Thymus (tissue), 11 donors: ENCODE measurements around the gene LRRC23. TPM values are rescaled to one million over a fixed set of nuclear protein-coding genes. Genes with fewer than 3 reads are reported as not detected.
A peak's percentile ranks its signal among the peaks of the same experiment; 100 is the strongest.

Experiments used
- DNase-seq, 9 donors: peaks; one replicate each; pipeline ENCODE4 v3.0.0-alpha.2; 2013; ENCODE audit warnings: low spot score in 9 of 9, low read depth in 6 of 9, missing footprints in 1 of 9
- H3K27ac ChIP-seq, 2 donors: one replicate each; pipeline ENCODE4 v1.5.1; 2013; ENCODE audit warnings: control low read depth in 1 of 2, low read depth in 1 of 2, low read length in 1 of 2, mild to moderate bottlenecking in 1 of 2, moderate library complexity in 1 of 2
- H3K27me3 ChIP-seq, 2 donors: one replicate each; pipeline ENCODE4 v1.5.1; 2013; ENCODE audit warnings: low read length in 1 of 2; ENCODE audit not compliant: control insufficient read depth in 2 of 2, insufficient read depth in 1 of 2
- H3K36me3 ChIP-seq, 2 donors: one replicate each; pipeline ENCODE4 v1.5.1; 2013; ENCODE audit warnings: low read length in 1 of 2, mild to moderate bottlenecking in 1 of 2, moderate library complexity in 1 of 2; ENCODE audit not compliant: control insufficient read depth in 2 of 2, insufficient read depth in 2 of 2
- H3K4me1 ChIP-seq, 2 donors: one replicate each; pipeline ENCODE4 v1.5.1; 2013; ENCODE audit warnings: low read length in 2 of 2; ENCODE audit not compliant: control insufficient read depth in 2 of 2, insufficient read depth in 2 of 2
- H3K4me3 ChIP-seq, 2 donors: one replicate each; pipeline ENCODE4 v1.5.1; 2013; ENCODE audit warnings: low read length in 2 of 2, control low read depth in 1 of 2, mild to moderate bottlenecking in 1 of 2
- H3K9me3 ChIP-seq, 2 donors: one replicate each; pipeline ENCODE4 v1.5.1; 2013; ENCODE audit warnings: low read length in 1 of 2, mild to moderate bottlenecking in 1 of 2; ENCODE audit not compliant: control insufficient read depth in 2 of 2, insufficient read depth in 1 of 2
- WGBS: extraction: QIAGEN DNeasy Blood & Tissue Kit; methylation state at CpG from one replicate; pipeline ENCODE4 v1.1.7; 2013; 5-methylcytosine and 5-hydroxymethylcytosine counted together
- polyA plus RNA-seq: library from polyadenylated mRNA; stranded (reverse); fragments of 200-250 nt; gene quantifications from one replicate; pipeline ENCODE4 v1.2.3, GENCODE V29; 2013
- total RNA-seq: library from RNA; stranded (reverse); fragments of 120-200 nt; gene quantifications from one replicate; pipeline ENCODE4 v1.2.4, GENCODE V29; 2013
- donor health status: healthy.

LRRC23 gene
- total and polyA plus RNA-seq, 2 donors: 6.2 to 11.5 TPM

- Histone ChIP-seq H3K27me3 (peaks cover 0 to 30% of the 10 kb centered on the region in 2 donors), H3K27ac (no peak overlapping the region), H3K9me3 (no peaks in the 10 kb centered on the region), H3K4me3 (no peak overlapping the region), H3K36me3 (peaks cover 7 to 8% of the 10 kb centered on the region in 2 donors), H3K4me1 (peaks cover 15 to 20% of the 10 kb centered on the region in 2 donors)
- no peak for DNase-seq
- WGBS: 95% methylated on average over 15 of the region's 15 CpGs
These were observed 7.7 kb downstream of the LRRC23 start for GRCh38 chr12:6912164-6912935.

GRCh38 chr12:6914246-6914946 lies 9.8 kb downstream of the LRRC23 start, which contains the start of gene ENO2:
ENO2 (plus strand) TSS chr12:6914580; CDS start chr12:6915833, 1,253 bp downstream.
- DNase-seq: peak in 4 of 9 donors; percentile 59 to 84 (median 69)
- Histone ChIP-seq H3K9me3 (no peaks in the 10 kb centered on the region), H3K27me3 (peaks cover 0 to 30% of the 10 kb centered on the region in 2 donors), H3K4me3 (peak within 1 kb of the TSS; percentile 55 to 89), H3K4me1 (peaks cover 15 to 20% of the 10 kb centered on the region in 2 donors), H3K36me3 (peaks cover 15% of the 10 kb centered on the region in 2 donors), H3K27ac (peak within 1 kb of the TSS; percentile 55 to 64)
- under 1% methylated on average over 68 of the region's 68 CpGs for WGBS

- H3K36me3 ChIP-seq: peaks cover 18 to 20% of the 10 kb centered on the region in 2 donors
- peak overlapping the region; percentile 55 to 89 for H3K4me3 ChIP-seq
- peaks cover 0 to 30% of the 10 kb centered on the region in 2 donors for H3K27me3 ChIP-seq
- 34% methylated on average over 29 of the region's 29 CpGs for WGBS
- H3K4me1 ChIP-seq: peaks cover 15 to 24% of the 10 kb centered on the region in 2 donors
- H3K27ac ChIP-seq: no peak overlapping the region
- no peaks in the 10 kb centered on the region for H3K9me3 ChIP-seq
- DNase-seq: no peak
These were observed 10.5 kb downstream of the LRRC23 start for GRCh38 chr12:6914947-6915788.

GRCh38 chr12:6915789-6916285 lies 11.2 kb downstream of the LRRC23 start:
- peaks cover 15 to 24% of the 10 kb centered on the region in 2 donors for H3K4me1 ChIP-seq
- H3K27ac ChIP-seq: no peak overlapping the region
- no peak for DNase-seq
- H3K36me3 ChIP-seq: peaks cover 20% of the 10 kb centered on the region in 2 donors
- no peaks in the 10 kb centered on the region for H3K9me3 ChIP-seq
- no peak overlapping the region for H3K4me3 ChIP-seq
- H3K27me3 ChIP-seq: peaks cover 0 to 30% of the 10 kb centered on the region in 2 donors
- 90% methylated on average over 14 of the region's 14 CpGs for WGBS

- Histone ChIP-seq H3K27ac (no peak overlapping the region), H3K4me3 (no peak overlapping the region), H3K36me3 (peaks cover 25% of the 10 kb centered on the region in 2 donors), H3K9me3 (no peaks in the 10 kb centered on the region), H3K27me3 (peaks cover 0 to 30% of the 10 kb centered on the region in 2 donors), H3K4me1 (peaks cover 15 to 24% of the 10 kb centered on the region in 2 donors)
- DNase-seq: no peak
- WGBS: 96% methylated on average over 11 of the region's 11 CpGs
These were observed 12.0 kb downstream of the LRRC23 start for GRCh38 chr12:6916426-6917200.

GRCh38 chr12:6917491-6918231 lies 13.0 kb downstream of the LRRC23 start:
- WGBS: 97% methylated on average over 14 of the region's 14 CpGs
- Histone ChIP-seq H3K4me1 (peaks cover 15 to 24% of the 10 kb centered on the region in 2 donors), H3K36me3 (peaks cover 31 to 36% of the 10 kb centered on the region in 2 donors), H3K27ac (no peak overlapping the region), H3K4me3 (no peak overlapping the region), H3K27me3 (peaks cover 0 to 22% of the 10 kb centered on the region in 2 donors), H3K9me3 (no peaks in the 10 kb centered on the region)
- no peak for DNase-seq

- H3K36me3 ChIP-seq: peaks cover 35 to 42% of the 10 kb centered on the region in 2 donors
- peaks cover 0 to 10% of the 10 kb centered on the region in 2 donors for H3K27me3 ChIP-seq
- 89% methylated on average over 7 of the region's 7 CpGs for WGBS
- H3K4me1 ChIP-seq: peaks cover 14 to 26% of the 10 kb centered on the region in 2 donors
- H3K4me3 ChIP-seq: no peak overlapping the region
- no peak for DNase-seq
- H3K9me3 ChIP-seq: no peaks in the 10 kb centered on the region
- no peak overlapping the region for H3K27ac ChIP-seq
These were observed 15.0 kb downstream of the LRRC23 start for GRCh38 chr12:6919588-6919987.
